Femur (tissue), 1 donor: Measurements from ENCODE around the gene ITPK1.
"Not testable (repeated sequence)": the region's sequence is repeated elsewhere in the genome, so short reads cannot be mapped to it uniquely, and the experiment has no call there.

ENCODE experiments used
- DNase-seq: peaks from one replicate; pipeline ENCODE4 v3.0.0-alpha.2; 2017

The ITPK1 gene

DNA sequence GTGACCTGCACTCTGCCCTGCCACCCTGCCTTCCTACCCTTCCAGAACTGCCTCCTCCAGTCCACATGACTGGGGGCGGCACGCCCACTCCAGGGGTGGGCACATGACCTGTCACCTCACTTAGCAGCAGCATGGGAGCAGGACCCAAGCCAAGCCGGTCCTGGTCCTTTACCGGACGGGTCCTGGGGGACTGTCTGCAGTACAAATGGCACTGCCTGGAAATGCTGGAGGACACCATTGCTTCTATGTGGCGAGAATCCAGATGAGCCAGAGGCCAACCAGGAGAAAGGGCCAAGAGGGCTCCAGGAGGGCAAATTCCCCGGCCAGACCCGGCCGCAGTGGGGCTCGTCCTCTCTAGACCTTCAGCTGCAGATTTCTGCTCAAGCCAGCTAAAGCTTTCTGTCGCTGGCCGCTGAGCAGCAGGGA is 33.1 kb downstream of the ITPK1 start:
- DNase-seq = no peak

DNA sequence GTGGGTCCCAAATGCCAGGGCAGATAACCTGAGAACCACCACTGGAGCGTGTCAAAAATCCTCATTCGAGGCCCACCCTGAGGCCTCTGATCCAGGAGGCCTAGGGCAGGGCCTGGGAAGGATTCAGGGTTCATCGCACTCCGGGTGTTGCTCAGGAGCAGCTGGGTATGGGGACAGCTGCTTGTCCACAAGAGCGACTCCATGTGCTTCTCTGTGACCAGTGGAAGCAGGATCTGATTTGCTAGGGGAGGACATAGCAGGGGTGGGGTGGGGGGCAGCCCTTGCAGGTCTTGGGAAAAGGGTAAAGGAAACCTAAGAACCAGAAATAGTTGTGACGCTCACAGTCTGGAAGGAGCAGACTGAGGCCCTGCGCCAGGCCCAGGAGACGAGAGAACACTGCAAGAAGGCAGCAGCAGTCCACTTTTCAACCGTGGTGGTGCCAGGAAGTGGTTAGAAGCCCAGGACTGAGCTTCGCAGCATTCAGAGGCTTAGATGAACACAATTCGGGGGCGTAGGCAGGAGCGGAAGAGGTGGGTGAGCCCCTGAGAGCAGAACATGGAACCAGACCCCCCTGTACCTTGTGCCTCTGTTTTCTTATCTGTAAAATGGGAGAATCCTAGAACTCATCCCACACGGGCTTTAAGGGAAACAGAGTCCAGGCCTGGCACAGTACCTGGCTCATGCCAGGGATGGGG is 33.7 kb downstream of the ITPK1 start:
- DNase-seq = peak; percentile 39

DNA sequence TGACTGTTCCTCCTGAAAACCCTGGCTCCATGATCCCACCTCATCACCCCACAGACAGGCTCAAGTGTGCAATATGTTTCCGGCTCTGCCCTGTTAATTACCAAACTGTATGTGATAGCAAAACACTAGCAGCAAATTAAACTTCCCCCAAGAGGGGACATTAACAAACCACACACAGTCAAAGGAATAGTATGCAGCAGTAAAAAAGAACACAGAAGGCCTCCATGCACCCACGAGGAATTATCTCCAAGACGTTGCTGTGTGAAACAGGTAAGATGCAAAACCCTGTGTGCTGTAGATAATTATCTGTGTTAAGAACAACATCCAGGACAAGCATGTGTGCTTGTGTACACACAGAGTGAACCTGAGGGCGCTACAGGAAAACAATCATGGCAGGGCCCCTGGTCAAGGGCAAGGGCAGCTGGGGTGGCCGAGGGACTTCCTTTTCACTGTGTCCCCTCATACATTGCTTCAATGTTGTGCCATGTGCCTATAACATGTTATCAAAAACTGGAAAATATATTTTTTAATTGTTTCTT is 35.8 kb downstream of the ITPK1 start:
- no peak for DNase-seq

DNA sequence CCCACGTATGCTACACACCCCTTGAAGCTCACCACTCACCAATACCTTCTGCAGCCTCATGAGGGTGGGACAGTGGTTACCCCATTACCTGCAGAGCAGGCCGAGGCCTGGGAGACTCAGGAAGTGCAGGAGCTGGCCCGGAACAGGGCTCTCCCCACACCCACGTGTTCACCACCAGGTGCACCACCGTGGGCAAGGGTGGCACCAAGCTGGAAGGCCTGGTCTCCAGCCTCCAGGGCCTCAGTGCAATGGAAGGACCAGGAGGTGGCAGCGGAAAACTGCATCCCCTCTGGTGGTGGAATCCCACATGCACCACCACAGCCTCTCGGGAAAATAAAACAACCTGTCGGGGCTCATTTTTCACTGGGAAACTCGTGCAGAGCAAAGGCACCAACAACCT is 36.4 kb downstream of the ITPK1 start:
- DNase-seq = no peak

DNA sequence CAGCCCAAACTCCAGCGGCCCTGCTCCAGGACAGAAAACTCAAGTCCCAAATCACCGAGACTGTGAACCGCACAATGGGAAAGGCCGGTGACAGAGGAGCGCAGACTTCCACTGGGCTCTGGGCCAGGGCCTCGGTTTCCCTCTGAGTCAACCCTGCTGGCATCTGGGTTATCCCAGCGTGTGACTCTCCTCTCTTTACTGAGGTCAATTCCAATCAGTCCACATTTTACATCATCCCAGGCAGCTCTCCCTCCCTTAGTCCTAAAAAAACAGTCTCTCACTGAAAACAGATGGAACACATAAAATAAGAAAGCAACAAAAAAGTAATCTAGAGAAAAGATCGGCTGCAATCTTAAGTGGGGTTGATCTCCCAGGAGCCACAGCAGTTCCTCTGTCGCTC is 36.9 kb downstream of the ITPK1 start:
- no peak for DNase-seq

DNA sequence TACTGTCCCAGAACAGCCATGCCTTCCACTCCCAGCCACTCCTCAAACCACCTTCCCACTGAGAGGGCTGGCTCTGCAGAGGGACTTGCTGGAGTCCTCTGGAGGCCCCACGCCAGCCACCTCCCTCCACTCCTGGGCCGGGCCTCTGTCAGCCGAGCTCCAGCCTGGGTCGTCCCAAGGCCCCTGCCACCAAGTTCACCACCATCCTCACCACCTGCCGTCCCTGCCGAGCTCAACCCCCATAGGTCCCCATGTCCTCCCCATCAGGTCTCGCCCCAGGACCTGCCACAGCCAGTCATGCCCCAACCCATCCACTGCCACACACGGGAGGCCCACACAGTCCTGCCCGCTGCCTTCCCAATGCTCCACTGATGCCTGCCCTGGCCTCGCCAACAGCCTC is 39.0 kb downstream of the ITPK1 start:
- no peak for DNase-seq

DNA sequence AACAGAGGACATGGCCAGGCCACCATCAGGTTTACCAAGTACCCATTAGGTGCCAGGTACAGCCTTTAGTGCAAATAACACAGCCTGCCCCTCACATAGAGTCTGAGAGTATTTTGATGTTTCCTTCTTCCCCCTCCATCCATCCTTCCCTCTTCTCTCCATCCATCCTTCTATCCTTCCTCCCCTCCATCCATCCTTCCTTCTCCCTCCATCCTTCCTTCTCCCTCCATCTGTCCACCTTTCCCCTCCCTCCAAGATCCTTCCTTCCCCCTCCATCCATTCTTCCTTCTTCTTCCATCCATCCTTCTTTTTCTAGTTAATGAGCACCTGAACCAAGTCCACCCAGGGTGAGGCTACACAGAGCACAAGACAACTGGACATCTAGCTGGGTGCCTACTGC is 39.8 kb downstream of the ITPK1 start:
- no peak for DNase-seq

DNA sequence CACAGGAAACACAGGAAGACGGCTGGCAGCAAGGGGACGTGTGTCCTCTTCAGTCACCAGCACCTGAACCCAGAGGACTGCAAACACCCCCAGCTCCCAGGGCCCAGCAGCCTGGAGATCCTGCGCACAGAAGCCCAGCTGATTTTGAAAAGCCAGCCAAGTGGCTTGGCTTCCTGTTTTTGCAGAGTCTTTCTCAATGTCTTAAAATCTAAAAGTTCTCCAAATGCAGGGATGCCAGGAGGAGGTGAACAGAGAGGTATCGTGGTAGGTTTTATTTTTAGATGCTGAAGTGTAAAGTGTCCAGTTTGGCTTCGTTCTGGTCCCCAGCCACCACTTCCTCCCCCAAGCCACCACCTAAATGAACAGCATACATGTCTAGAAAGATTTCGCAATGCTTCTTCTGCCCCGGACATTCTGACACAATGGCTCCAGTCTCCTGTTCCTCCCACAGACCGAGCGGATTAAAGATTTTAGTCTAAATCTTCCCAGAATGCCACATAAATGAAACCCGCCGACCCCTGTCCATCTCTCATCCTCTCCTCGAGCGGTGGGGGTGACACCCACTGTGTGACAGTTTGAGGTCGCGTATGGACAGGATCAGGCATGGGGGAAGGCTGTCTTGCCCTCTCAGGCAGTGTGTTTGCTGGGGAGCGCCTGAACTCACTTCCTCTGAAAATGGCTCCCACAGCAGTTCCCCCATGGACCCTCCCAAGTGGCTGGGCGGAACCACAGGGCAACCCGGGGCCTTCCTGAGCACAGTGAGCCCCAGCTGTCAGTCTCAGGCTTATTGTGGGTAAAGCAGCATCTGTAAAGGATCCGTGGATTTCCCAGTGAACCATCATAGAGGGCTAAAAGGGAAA is 41.6 kb downstream of the ITPK1 start:
- DNase-seq = peak; percentile 45

DNA sequence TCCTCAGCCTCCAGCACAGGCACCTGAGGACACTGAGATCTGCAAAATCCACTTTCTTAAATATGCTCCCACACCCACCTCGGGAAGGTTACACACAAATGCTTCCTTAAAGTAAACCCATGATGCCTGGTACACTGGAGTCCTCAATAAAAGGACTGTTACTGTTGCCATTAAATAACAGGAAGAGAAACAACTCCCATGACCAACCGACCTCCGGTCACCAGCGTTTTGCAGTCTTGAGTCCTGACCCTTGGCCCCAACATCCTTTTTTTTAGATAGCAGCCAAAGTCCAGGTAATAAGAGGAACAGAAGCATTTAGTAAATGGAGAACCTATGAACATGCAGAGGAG is 42.4 kb downstream of the ITPK1 start:
- no peak for DNase-seq

DNA sequence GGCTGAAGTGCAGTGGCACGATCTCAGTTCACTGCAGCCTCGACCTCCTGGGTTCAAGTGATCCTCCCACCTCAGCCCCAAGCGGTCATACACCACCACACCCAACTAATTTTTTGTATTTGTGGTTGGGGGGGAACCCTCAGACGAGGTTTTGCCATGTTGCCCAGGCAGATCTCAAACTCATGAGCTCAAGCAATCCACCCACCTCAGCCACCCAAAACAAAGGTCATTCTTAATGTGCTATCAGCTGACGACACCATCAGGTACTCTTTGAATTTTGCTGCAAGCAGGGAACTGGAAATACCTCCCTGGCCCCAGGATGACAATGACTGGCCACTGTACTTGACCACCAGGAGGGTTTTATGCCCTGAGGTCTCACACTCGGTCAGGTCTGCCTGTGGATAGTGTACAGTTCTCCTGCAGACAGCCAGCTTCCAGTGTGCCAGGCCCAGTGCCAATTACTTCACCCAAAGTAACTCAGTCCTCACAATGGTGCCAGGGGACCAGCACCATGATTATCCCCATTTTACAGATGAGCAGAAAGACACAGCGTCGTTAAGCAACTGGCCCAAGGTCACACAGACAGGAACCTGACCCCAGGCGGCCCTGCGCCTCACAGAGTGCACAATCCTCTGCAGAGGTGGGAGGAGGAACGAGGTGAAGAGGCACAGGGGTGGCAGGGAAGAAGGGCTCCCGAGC is 42.9 kb downstream of the ITPK1 start:
- no peak for DNase-seq

DNA sequence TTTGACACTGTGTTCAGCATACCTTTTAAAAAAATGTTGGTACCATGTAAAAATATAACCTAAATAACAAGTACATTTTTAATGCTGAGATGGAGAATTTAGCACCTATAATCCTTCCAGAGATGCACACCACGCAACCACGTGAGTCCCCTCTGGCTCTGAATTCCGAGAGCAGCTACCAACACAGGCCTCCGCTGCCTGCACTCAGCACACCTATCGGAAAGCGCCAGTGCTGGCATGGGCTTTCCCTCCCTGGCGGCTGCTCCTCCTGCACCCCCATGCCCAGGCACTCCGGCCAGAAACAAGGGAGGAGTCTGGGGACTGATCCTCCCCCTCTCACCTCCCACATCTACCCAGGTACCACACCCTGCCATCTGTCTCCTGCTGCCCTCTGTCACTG is 47.0 kb downstream of the ITPK1 start:
- DNase-seq = no peak

DNA sequence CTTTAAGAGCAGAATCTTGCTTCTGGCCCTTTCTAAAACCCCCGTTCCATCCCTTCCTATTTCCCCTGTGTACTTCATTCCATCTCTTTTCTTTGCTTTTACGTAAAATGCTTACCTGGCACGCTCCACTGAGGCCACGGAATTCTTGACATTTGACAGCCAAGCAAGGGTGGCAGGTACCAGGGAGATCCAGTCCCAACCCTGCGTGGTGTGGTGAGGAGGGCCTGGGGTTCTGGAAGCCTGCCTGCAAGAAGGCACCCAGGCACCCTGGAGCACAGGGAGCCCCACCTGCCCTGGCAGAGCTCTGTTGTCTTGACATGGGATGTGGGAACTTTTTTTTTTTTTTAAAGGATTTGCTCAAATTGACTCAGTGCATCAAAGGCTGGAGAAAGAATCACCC is 48.6 kb downstream of the ITPK1 start:
- no peak for DNase-seq

DNA sequence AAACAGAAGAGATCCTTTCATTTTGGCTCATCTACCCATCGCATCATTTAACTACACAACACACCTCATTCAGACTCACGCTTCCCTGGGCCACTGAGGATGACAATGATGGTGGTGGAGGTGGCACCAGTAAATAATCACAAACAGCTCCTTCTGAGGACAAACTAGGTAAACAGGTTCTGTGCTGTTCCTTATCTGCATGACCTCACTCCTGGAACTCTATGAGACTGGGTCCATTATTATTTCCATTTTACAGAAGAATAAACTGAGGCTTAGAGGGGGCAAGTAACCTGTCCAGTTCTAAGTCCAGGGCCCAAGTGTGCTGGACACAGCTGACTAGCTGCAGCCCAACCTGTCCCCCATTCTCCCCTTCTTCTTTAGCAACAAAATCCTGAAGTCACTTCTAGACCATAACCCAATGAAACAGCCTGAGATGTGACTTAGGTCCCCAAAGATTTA is 50.4 kb downstream of the ITPK1 start:
- no peak for DNase-seq

DNA sequence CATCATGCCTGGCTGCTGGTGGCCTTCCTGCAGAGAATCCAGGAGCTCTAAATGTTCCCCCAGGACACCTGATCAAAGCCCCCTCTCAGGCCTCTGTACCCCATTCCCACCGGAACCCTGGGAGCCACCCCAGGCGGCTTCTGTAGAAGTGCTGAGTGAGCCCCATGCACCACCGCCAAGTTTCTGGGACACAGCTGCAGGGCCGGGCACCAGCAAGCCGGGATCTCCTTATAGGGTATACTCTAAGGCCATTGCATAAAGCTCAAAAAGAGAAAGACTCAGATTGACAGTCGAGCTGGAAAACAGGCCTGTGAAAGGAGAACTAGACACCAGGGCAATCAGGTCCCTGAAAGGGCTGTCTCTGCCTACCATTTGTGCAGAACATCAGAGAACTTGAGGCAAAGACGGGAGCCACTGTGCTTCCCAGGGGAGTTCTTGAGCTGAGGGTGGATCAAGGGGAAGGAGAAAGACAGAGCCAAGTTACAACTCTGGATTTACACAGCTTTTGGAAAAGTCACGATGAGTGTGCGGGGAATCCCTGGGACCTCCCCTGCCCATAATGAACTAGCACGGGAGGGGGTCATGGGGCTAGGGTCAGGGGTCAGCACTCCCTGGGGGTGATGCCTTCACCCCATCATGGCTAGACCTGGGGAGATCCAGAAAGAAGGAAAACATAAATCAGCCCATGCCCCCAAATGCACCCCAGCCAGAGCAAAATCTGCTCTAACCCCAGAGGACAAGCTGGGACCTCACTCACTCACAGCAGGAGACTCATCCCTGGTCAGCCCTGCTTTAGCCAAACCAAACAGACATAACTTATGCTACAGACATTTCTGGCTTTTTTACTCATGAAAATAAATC is 51.1 kb downstream of the ITPK1 start:
- DNase-seq = no peak

DNA sequence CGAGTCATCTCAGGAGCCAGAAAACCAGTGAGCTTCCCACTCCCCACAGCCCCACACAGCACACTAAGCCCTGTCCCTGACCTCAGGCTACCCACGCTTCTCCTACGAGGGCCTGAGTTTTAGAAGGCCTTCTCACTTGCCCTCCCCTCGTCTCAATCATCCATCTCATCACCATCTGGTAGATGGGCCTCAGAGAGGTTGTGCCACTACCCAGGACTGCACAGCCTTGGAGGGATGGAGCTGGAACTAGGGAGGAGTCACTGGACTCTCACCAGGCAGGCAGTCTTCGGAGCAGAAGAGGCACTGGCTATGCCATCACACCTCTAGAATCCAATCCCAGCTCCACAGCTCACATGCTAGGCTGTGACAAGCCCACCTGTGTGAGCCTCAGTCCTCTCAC is 52.3 kb downstream of the ITPK1 start:
- DNase-seq = no peak

DNA sequence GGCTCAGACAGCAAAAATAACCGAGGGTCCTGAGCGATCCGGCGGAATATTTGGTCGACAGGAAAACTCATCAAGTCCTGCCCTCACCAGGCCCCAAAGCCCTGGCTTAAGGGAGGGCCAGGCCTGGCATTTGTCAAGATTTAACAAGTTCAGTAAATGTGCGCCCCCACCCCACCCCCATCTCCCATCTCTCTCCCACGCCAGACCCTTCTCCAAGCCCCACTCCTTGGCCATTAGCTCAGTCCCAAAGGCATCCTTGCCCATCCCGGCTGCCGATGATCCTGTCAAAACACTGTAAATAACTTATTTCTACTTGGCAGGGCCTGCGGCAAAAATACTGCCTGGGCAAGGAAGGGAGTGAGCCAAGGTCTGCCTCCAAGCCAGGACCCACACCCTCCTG is 52.8 kb downstream of the ITPK1 start:
- DNase-seq = no peak

DNA sequence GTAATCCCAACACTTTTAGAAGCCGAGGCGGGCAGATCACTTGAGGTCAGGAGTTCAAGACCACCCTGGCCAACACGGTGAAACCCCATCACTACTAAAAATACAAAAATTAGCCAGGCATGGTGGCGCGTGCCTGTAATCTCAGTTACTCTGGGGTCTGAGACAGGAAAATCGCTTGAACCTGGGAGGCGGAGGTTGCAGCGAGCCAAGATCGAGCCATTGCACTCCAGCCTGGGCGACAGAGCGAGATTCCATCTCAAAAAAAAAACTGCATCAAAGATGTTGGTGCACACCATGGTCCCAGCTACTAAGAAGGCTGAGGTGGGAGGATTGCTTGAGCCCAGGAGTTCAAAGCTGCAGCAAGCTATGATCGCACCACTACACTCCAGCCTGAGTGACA is 53.7 kb downstream of the ITPK1 start:
- DNase-seq = not testable (repeated sequence)

DNA sequence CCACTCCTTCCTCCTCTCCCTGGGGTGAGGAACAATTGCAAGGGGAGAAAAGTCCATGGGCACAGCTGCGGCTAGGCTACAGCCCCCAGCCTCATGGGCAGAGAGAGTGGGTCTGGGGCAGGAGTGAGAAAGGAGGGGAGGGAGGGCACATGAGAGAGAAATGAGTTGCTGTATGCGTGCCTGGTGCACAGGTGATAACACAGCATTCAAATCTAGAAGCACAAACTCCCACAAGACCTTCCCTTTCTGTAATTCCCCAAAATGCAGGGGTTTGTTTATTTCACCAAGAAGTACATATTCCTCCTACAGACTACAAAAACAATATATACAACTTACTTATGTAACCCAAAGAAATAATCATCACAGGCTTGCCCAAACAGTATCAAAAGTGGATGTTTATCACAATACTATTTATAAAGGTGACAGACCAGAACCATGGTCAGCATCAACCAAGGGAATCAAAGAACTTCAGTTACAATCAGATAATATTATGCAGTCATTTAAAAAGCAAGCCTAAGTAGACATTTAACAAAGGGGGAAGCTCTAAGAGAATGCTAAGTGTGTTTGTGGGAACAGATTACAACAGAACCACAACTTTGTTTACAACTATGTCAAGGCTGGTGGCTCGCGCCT is 54.2 kb downstream of the ITPK1 start:
- DNase-seq = no peak

DNA sequence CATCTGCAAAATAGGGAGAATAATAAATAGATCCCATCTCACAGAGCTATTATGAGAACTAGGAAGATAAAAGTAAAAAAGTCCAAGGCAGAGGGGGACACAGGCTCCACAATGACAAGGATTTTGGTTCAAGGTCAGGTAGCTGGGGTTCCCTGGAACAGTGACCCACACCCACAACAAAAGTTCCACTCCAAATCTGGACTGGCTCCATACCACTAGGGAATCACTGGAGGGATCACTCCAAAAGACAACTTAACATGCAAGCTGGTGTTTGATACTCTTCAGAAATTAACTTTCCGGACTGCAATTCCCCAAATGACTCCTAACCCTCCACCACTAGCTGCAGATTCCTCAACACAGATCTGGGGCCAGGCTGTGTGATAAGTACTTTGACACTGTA is 54.9 kb downstream of the ITPK1 start:
- no peak for DNase-seq

DNA sequence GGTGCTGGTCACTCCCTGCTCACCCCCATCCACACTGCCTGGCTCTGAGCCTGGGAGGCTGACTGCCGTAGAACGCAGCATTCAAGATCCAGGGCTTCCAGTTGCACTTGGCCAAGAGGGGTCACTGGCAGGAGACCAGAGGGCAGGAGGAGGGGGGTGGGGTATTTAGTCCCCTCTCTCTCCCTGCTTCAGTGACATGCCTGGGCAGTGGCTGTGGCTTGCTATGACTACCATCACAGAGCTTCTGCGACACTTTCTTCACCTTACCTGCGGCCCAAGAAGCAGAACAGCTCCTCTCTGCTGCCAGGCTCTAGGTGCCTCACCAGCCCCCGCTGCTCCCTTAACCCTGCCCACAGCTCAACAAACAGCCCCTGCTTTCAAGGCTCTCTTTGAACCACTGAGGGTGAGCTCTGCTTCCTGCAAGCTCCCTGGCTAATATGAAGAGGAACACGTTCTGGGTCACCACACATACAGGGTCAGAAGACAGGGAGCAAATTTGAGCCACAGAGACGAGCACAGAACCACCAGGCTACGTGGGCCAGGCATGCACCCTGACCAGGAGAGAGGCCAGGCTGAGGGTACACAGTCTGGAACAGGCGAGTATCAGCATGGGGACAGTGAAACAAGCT is 55.7 kb downstream of the ITPK1 start:
- no peak for DNase-seq

DNA sequence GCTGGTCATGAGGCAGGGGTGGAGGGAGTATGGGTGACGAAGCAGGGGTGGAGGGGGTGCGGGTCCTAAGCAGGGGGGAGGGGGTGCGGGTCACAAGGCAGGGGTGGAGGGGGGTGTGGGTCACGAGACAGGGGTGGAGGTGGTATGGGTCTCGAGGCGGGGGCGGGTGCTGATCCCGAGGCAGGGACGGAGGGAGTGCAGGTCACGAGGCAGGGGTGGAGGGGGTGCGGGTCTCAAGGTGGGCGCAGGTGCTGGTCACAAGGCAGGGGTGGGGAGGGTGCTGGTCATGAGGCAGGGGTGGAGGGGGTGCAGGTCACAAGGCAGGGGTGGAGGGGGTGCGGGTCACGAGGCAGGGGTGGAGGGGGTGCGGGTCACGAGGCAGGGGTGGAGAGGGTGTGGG is 56.5 kb downstream of the ITPK1 start:
- no peak for DNase-seq
